ENCODE results near the gene TMEM203. TPM values are rescaled to one million over a fixed set of nuclear protein-coding genes. Genes with fewer than 3 reads are reported as not detected.

Gene TMEM203
- total RNA-seq, 2 donors from 2014 or later: 19.3 to 27.3 TPM

GRCh38 chr9:137167747-137168572, 37.5 kb downstream of the TMEM203 start:
- Mint-ChIP-seq H3K4me1 (no peaks in the 10 kb centered on the region), H3K36me3 (ENCODE audit: low read depth) (no peaks in the 10 kb centered on the region), H3K27me3 (peaks cover 13% of the 10 kb centered on the region), H3K9me3 (no peaks in the 10 kb centered on the region), H3K27ac (no peak overlapping the region), H3K4me3 (no peak overlapping the region)
- ATAC-seq (replicated peaks): no peak

GRCh38 chr9:137167277-137167746, 38.1 kb downstream of the TMEM203 start:
- Mint-ChIP-seq H3K4me1 (no peaks in the 10 kb centered on the region), H3K9me3 (no peaks in the 10 kb centered on the region), H3K36me3 (ENCODE audit: low read depth) (no peaks in the 10 kb centered on the region), H3K27me3 (peaks cover 13% of the 10 kb centered on the region), H3K27ac (no peak overlapping the region), H3K4me3 (no peak overlapping the region)
- ATAC-seq (replicated peaks): no peak

- ATAC-seq (replicated peaks): no peak
- no peaks in the 10 kb centered on the region for H3K36me3 Mint-ChIP-seq (ENCODE audit: low read depth)
- peaks cover 13% of the 10 kb centered on the region for H3K27me3 Mint-ChIP-seq
- H3K9me3 Mint-ChIP-seq: no peaks in the 10 kb centered on the region
- no peak overlapping the region for H3K27ac Mint-ChIP-seq
- H3K4me1 Mint-ChIP-seq: no peaks in the 10 kb centered on the region
- H3K4me3 Mint-ChIP-seq: peak overlapping the region; percentile 17
Observed at GRCh38 chr9:137166380-137167229, 38.8 kb downstream of the TMEM203 start.

- no peak for ATAC-seq (replicated peaks)
- H3K4me1 Mint-ChIP-seq: no peaks in the 10 kb centered on the region
- H3K27ac Mint-ChIP-seq: no peak overlapping the region
- peaks cover 10% of the 10 kb centered on the region for H3K27me3 Mint-ChIP-seq
- H3K36me3 Mint-ChIP-seq (ENCODE audit: low read depth): no peaks in the 10 kb centered on the region
- H3K4me3 Mint-ChIP-seq: no peak overlapping the region
- H3K9me3 Mint-ChIP-seq: no peaks in the 10 kb centered on the region
Observed at GRCh38 chr9:137165250-137165836, 40.1 kb downstream of the TMEM203 start.

GRCh38 chr9:137164370-137165249, 40.8 kb downstream of the TMEM203 start:
- no peaks in the 10 kb centered on the region for H3K36me3 Mint-ChIP-seq (ENCODE audit: low read depth)

GRCh38 chr9:137163805-137164204, 41.6 kb downstream of the TMEM203 start:
- no peak overlapping the region for H3K27ac Mint-ChIP-seq
- H3K27me3 Mint-ChIP-seq: peaks cover 20% of the 10 kb centered on the region
- peaks cover 5% of the 10 kb centered on the region for H3K4me1 Mint-ChIP-seq
- no peaks in the 10 kb centered on the region for H3K9me3 Mint-ChIP-seq
- ATAC-seq (replicated peaks): no peak
- H3K36me3 Mint-ChIP-seq (ENCODE audit: low read depth): no peaks in the 10 kb centered on the region
- H3K4me3 Mint-ChIP-seq: peak overlapping the region; percentile 19

More at GRCh38 chr9:137164370-137165249, 40.8 kb downstream of the TMEM203 start:
- H3K4me3 Mint-ChIP-seq: no peak overlapping the region
- peaks cover 13% of the 10 kb centered on the region for H3K27me3 Mint-ChIP-seq
- no peaks in the 10 kb centered on the region for H3K9me3 Mint-ChIP-seq
- no peak for ATAC-seq (replicated peaks)
- no peaks in the 10 kb centered on the region for H3K4me1 Mint-ChIP-seq
- H3K27ac Mint-ChIP-seq: no peak overlapping the region

GRCh38 chr9:137163365-137163715, 42.1 kb downstream of the TMEM203 start:
- peaks cover 20% of the 10 kb centered on the region for H3K27me3 Mint-ChIP-seq
- no peak overlapping the region for H3K27ac Mint-ChIP-seq
- no peaks in the 10 kb centered on the region for H3K36me3 Mint-ChIP-seq (ENCODE audit: low read depth)
- peaks cover 5% of the 10 kb centered on the region for H3K4me1 Mint-ChIP-seq
- no peak for ATAC-seq (replicated peaks)
- no peaks in the 10 kb centered on the region for H3K9me3 Mint-ChIP-seq
- peak overlapping the region; percentile 19 for H3K4me3 Mint-ChIP-seq

- no peak for ATAC-seq (replicated peaks)
- Mint-ChIP-seq H3K36me3 (ENCODE audit: low read depth) (no peaks in the 10 kb centered on the region), H3K9me3 (no peaks in the 10 kb centered on the region), H3K27me3 (peaks cover 25% of the 10 kb centered on the region), H3K27ac (no peak overlapping the region), H3K4me3 (no peak overlapping the region), H3K4me1 (peaks cover 5% of the 10 kb centered on the region)
Observed at GRCh38 chr9:137162505-137163364, 42.7 kb downstream of the TMEM203 start.

- Mint-ChIP-seq H3K27me3 (peaks cover 25% of the 10 kb centered on the region), H3K27ac (no peak overlapping the region), H3K36me3 (ENCODE audit: low read depth) (no peaks in the 10 kb centered on the region), H3K9me3 (no peaks in the 10 kb centered on the region), H3K4me3 (no peak overlapping the region), H3K4me1 (peaks cover 5% of the 10 kb centered on the region)
- no peak for ATAC-seq (replicated peaks)
Observed at GRCh38 chr9:137161558-137162486, 43.6 kb downstream of the TMEM203 start.

GRCh38 chr9:137160716-137161557, 44.5 kb downstream of the TMEM203 start:
- Mint-ChIP-seq H3K4me3 (no peak overlapping the region), H3K9me3 (no peaks in the 10 kb centered on the region), H3K36me3 (ENCODE audit: low read depth) (no peaks in the 10 kb centered on the region), H3K27ac (no peak overlapping the region), H3K4me1 (peaks cover 5% of the 10 kb centered on the region), H3K27me3 (peaks cover 21% of the 10 kb centered on the region)
- ATAC-seq (replicated peaks): no peak

GRCh38 chr9:137160054-137160425, 45.4 kb downstream of the TMEM203 start:
- H3K27me3 Mint-ChIP-seq: peaks cover 18% of the 10 kb centered on the region
- no peaks in the 10 kb centered on the region for H3K9me3 Mint-ChIP-seq
- H3K4me3 Mint-ChIP-seq: no peak overlapping the region
- no peak overlapping the region for H3K27ac Mint-ChIP-seq
- ATAC-seq (replicated peaks): no peak
- peaks cover 5% of the 10 kb centered on the region for H3K4me1 Mint-ChIP-seq
- H3K36me3 Mint-ChIP-seq (ENCODE audit: low read depth): no peaks in the 10 kb centered on the region
